Omental fat pad (tissue), 4 donors: ENCODE data around the gene PHF2. TPM values are rescaled to one million over a fixed set of nuclear protein-coding genes. Genes with fewer than 3 reads are reported as not detected.

Experiments
- ATAC-seq: fragments of 150-250 bp; one replicate; pipeline ENCODE4 v1.9.1; 2016; ENCODE audit warnings: mild to moderate bottlenecking, moderate library complexity; ENCODE audit not compliant: low FRiP score
- DNase-seq: peaks from one replicate; pipeline ENCODE4 v3.0.0-alpha.2; 2019; ENCODE audit warnings: low spot score
- total RNA-seq, 4 donors: library from RNA; depleted of rRNA; stranded (reverse); fragments of >200 nt; gene quantifications; one replicate each; pipeline ENCODE4 v1.1.0, GENCODE V29; 2016
- TF ChIP-seq, protein P1 (sequence below), 3 donors: fragments of 450-650 bp; IDR thresholded peaks; one replicate each; pipeline ENCODE4 v1.5.1; 2016 to 2017; ENCODE audit warnings: antibody characterized with exemption in 3 of 3, mild to moderate bottlenecking in 3 of 3, moderate library complexity in 2 of 3

Gene PHF2
- total RNA-seq, 4 donors from 2014 or later: 15.8 to 24.5 (median 20.4) TPM

DNA sequence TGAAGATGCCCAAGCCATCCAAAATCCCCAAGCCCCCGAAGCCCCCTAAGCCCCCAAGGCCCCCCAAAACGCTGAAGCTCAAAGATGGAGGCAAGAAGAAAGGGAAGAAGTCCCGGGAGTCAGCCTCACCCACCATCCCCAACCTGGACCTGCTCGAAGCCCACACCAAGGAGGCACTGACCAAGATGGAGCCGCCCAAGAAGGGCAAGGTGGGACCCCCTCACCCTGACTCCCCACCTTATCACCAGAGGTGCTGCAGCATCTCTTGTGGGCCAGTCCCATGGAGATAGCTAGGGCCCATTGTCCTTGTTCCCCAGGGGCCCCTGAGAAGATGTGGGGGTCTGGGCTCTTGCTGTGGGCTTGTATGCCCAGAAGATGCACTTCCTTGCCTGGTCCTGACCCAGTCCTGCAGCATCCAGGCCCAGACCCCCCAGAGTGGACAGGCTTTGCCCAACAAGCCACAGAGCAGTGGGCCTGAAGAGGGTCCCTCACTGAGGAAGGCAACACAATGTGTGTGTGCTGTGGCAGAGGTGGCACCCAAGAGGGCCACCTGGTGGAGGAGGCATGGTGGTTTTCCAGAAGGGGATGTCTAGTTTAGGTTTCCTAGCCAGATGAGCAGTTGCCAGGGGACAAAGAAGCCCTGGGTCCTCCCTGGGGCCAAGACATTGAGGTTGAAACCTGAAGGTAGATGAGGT is 84.1 kb downstream of the PHF2 start:
- TF ChIP-seq, protein P1, sequence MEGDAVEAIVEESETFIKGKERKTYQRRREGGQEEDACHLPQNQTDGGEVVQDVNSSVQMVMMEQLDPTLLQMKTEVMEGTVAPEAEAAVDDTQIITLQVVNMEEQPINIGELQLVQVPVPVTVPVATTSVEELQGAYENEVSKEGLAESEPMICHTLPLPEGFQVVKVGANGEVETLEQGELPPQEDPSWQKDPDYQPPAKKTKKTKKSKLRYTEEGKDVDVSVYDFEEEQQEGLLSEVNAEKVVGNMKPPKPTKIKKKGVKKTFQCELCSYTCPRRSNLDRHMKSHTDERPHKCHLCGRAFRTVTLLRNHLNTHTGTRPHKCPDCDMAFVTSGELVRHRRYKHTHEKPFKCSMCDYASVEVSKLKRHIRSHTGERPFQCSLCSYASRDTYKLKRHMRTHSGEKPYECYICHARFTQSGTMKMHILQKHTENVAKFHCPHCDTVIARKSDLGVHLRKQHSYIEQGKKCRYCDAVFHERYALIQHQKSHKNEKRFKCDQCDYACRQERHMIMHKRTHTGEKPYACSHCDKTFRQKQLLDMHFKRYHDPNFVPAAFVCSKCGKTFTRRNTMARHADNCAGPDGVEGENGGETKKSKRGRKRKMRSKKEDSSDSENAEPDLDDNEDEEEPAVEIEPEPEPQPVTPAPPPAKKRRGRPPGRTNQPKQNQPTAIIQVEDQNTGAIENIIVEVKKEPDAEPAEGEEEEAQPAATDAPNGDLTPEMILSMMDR (IDR thresholded peaks at IDR 0.05): no peak
- DNase-seq: no peak
- ATAC-seq: no peak

- DNase-seq (no peak), ATAC-seq (no peak)
- TF ChIP-seq, protein P1 (IDR thresholded peaks at IDR 0.05): no peak
Measured at GRCh38 chr9:93661591-93661990, 85.2 kb downstream of the PHF2 start.

DNA sequence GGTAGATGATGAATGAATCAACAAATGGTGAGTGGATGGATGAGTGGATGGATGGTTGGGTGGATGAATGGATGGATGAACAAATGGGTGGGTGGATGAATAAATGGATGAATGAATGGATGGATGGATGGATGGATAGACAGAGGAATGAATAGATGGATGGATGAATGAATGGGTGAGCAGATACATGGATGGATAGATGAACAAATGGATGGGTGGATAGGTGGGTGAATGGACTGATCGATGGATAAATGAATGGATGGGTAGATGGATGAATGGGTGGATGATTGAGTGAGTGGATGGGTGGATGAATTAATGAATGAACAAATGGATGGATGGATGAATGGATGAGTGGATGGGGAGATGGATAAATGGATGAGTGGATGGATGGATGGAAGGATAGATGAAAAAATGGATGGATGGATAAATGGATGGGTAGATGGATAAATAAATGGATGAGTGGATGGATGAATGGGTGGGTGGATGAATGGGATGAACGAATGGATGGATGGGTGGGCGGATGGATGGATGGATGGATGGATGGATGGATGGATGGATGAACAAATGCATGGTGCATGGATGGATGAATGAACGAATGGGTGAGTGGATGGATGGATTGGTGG is 85.7 kb downstream of the PHF2 start:
- ATAC-seq: no peak
- DNase-seq: no peak
- TF ChIP-seq, protein P1 (IDR thresholded peaks at IDR 0.05): no peak

GRCh38 chr9:93662952-93663572 is 86.7 kb downstream of the PHF2 start:
- DNase-seq (no peak), ATAC-seq (no peak)
- TF ChIP-seq, protein P1 (IDR thresholded peaks at IDR 0.05): no peak

DNA sequence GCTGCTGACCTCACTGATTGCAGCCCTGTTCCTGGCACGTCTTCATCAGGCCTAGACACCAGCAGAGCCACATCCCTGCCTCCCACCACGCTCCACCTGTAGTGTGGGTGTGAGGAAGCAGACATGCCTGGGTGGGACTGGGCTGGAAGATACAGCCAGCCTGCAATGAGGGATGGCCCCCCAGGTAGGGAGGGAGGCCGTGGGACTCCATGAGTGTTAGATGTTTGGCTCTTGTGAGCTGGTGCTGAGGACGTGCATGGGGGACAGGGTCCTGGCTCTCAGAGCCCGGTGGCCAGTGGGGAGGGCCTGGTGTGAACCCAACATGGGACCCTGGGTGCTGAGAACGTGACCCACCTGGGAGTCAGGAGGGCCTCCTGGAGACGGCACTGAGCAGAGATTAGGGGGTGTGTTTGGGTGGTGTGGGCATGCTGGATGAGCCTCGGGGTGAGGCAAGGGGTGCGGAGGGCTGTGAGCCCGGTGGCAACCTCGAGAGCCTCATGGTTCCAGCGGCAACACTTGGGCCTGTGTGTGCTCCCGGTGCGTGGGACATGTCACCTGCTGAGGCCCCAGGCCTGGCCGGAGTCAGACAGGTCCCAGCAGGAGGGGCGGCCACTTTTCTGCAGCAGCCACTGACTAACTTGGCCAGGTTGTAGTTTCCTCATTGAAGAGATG is 87.6 kb downstream of the PHF2 start:
- TF ChIP-seq, protein P1 (IDR thresholded peaks at IDR 0.05): no peak
- ATAC-seq (no peak), DNase-seq (no peak)

- no peak for DNase-seq
Measured at GRCh38 chr9:93664549-93665120, 88.3 kb downstream of the PHF2 start.

More at GRCh38 chr9:93664549-93665120, 88.3 kb downstream of the PHF2 start:
- TF ChIP-seq, protein P1 (IDR thresholded peaks at IDR 0.05): no peak
- no peak for ATAC-seq
